AG09309 (cell line): ENCODE measurements around the gene STK17A.

Experiments used
- DNase-seq: peaks from one replicate; pipeline ENCODE4 v3.0.0-alpha.2; 2010; ENCODE audit warnings: low read depth
- H3K4me3 ChIP-seq: 2 replicates; pipeline ENCODE4 v1.5.1; 2011; ENCODE audit warnings: mild to moderate bottlenecking, low read depth, low read length, moderate library complexity; ENCODE audit not compliant: control insufficient read depth
- CTCF ChIP-seq: IDR thresholded peaks from 2 replicates; pipeline ENCODE4 v1.5.1; 2011; ENCODE audit warnings: mild to moderate bottlenecking, low read depth, low read length, inconsistent platforms; ENCODE audit not compliant: insufficient read depth, control insufficient read depth; ENCODE audit errors: missing control alignments

The STK17A gene

GRCh38 chr7:43554423-43554822 is 28.5 kb upstream of the STK17A start:
- DNase-seq, result no peak
- TF ChIP-seq CTCF, result no peak
- H3K4me3 ChIP-seq, result no peak overlapping the region

- H3K4me3 ChIP-seq, result no peak overlapping the region
- DNase-seq, result no peak
- no peak for TF ChIP-seq CTCF
Measured at GRCh38 chr7:43557831-43558495, 24.9 kb upstream of the STK17A start.

GRCh38 chr7:43559171-43559945 is 23.6 kb upstream of the STK17A start:
- DNase-seq, result no peak
- TF ChIP-seq CTCF, result no peak
- no peak overlapping the region for H3K4me3 ChIP-seq

- H3K4me3 ChIP-seq, result no peak overlapping the region
- DNase-seq, result no peak
- no peak for TF ChIP-seq CTCF
Measured at GRCh38 chr7:43559946-43560335, 23.0 kb upstream of the STK17A start.

- no peak for DNase-seq
Measured at GRCh38 chr7:43560742-43561330, 22.1 kb upstream of the STK17A start.

GRCh38 chr7:43562383-43562782 is 20.5 kb upstream of the STK17A start:
- no peak for TF ChIP-seq CTCF
- DNase-seq, result no peak

More at GRCh38 chr7:43560742-43561330, 22.1 kb upstream of the STK17A start:
- TF ChIP-seq CTCF, result no peak
- no peak overlapping the region for H3K4me3 ChIP-seq

More at GRCh38 chr7:43562383-43562782, 20.5 kb upstream of the STK17A start:
- no peak overlapping the region for H3K4me3 ChIP-seq
